Trophoblast cell (in vitro differentiated cells and primary cell): Measurements from ENCODE around the gene POMT2.

Source experiments
- DNase-seq, 2 donors: peaks; one replicate each; pipeline ENCODE4 v3.0.0-alpha.2; 2016
- H2AFZ ChIP-seq: 2 replicates; pipeline ENCODE4 v1.6.1; 2013; ENCODE audit warnings: low read length, moderate library complexity, mild to moderate bottlenecking; ENCODE audit not compliant: insufficient read depth, poor library complexity
- H2AK5ac ChIP-seq: 2 replicates; pipeline ENCODE4 v1.6.1; 2013; ENCODE audit warnings: mild to moderate bottlenecking, low read length
- H2BK120ac ChIP-seq: 2 replicates; pipeline ENCODE4 v1.6.1; 2013; ENCODE audit warnings: low read length, mild to moderate bottlenecking, moderate library complexity; ENCODE audit not compliant: insufficient read depth, poor library complexity
- H2BK12ac ChIP-seq: 2 replicates; pipeline ENCODE4 v1.6.1; 2013; ENCODE audit warnings: mild to moderate bottlenecking, low read length, moderate library complexity
- H2BK5ac ChIP-seq: 2 replicates; pipeline ENCODE4 v1.6.1; 2013; ENCODE audit warnings: low read length, low read depth, moderate library complexity, mild to moderate bottlenecking; ENCODE audit not compliant: poor library complexity
- H3K14ac ChIP-seq: 2 replicates; pipeline ENCODE4 v1.6.1; 2013; ENCODE audit warnings: mild to moderate bottlenecking, low read length
- H3K18ac ChIP-seq: 2 replicates; pipeline ENCODE4 v1.6.1; 2013; ENCODE audit warnings: mild to moderate bottlenecking, low read length
- H3K23ac ChIP-seq: 2 replicates; pipeline ENCODE4 v1.6.1; 2013; ENCODE audit warnings: low read length
- H3K27ac ChIP-seq: 2 replicates; pipeline ENCODE4 v1.5.1; 2013; ENCODE audit warnings: low read depth, mild to moderate bottlenecking, inconsistent platforms, low read length, moderate library complexity
- H3K27me3 ChIP-seq: 2 replicates; pipeline ENCODE4 v1.6.1; 2013; ENCODE audit warnings: inconsistent platforms, mild to moderate bottlenecking, low read length, moderate library complexity; ENCODE audit not compliant: insufficient read depth
- H3K36me3 ChIP-seq, 2 experiments: 1 replicate in 1 of 2; 2 replicates in 1 of 2; pipeline ENCODE4 v1.6.1; 2013; ENCODE audit warnings: low read length in 2 of 2, mild to moderate bottlenecking in 2 of 2, moderate library complexity in 1 of 2; ENCODE audit not compliant: insufficient read depth in 2 of 2, control insufficient read depth in 1 of 2
- H3K4ac ChIP-seq: 2 replicates; pipeline ENCODE4 v1.6.1; 2013; ENCODE audit warnings: low read depth, mild to moderate bottlenecking, low read length, moderate library complexity
- H3K4me1 ChIP-seq, 2 experiments: 1 replicate in 1 of 2; 2 replicates in 1 of 2; pipeline ENCODE4 v1.6.1; 2013; ENCODE audit warnings: low read length in 2 of 2, mild to moderate bottlenecking in 2 of 2, moderate library complexity in 1 of 2; ENCODE audit not compliant: insufficient read depth in 2 of 2, control insufficient read depth in 1 of 2
- H3K4me2 ChIP-seq: 2 replicates; pipeline ENCODE4 v1.6.1; 2013; ENCODE audit warnings: inconsistent platforms, mild to moderate bottlenecking, low read length, moderate library complexity
- H3K4me3 ChIP-seq: 2 replicates; pipeline ENCODE4 v1.5.1; 2013; ENCODE audit warnings: mild to moderate bottlenecking, low read depth, low read length, inconsistent platforms
- H3K79me1 ChIP-seq: one replicate; pipeline ENCODE4 v1.6.1; 2013; ENCODE audit warnings: low read length
- H3K79me2 ChIP-seq: 2 replicates; pipeline ENCODE4 v1.6.1; 2013; ENCODE audit warnings: low read length, mild to moderate bottlenecking; ENCODE audit not compliant: control insufficient read depth, insufficient read depth, poor library complexity
- H3K9ac ChIP-seq: 2 replicates; pipeline ENCODE4 v1.6.1; 2013; ENCODE audit warnings: mild to moderate bottlenecking, low read length
- H3K9me3 ChIP-seq: 2 replicates; pipeline ENCODE4 v1.6.1; 2013; ENCODE audit warnings: low read depth, mild to moderate bottlenecking, control low read depth, inconsistent platforms, low read length; ENCODE audit not compliant: insufficient read depth
- H4K12ac ChIP-seq: 2 replicates; pipeline ENCODE4 v1.6.1; 2013; ENCODE audit warnings: low read depth, mild to moderate bottlenecking, low read length, moderate library complexity
- H4K8ac ChIP-seq: 2 replicates; pipeline ENCODE4 v1.6.1; 2013; ENCODE audit warnings: low read depth, mild to moderate bottlenecking, low read length, moderate library complexity
- H4K91ac ChIP-seq: one replicate; pipeline ENCODE4 v1.6.1; 2013; ENCODE audit warnings: low read depth, mild to moderate bottlenecking, low read length, moderate library complexity
- WGBS: extraction: QIAGEN DNeasy Blood & Tissue Kit; methylation state at CpG from one replicate; pipeline ENCODE4 v1.1.7; 2013; ENCODE audit warnings: missing lambda C conversion rate; ENCODE audit not compliant: insufficient read length, insufficient coverage; ENCODE audit errors: extremely low coverage; 5-methylcytosine and 5-hydroxymethylcytosine counted together

Gene POMT2

DNA sequence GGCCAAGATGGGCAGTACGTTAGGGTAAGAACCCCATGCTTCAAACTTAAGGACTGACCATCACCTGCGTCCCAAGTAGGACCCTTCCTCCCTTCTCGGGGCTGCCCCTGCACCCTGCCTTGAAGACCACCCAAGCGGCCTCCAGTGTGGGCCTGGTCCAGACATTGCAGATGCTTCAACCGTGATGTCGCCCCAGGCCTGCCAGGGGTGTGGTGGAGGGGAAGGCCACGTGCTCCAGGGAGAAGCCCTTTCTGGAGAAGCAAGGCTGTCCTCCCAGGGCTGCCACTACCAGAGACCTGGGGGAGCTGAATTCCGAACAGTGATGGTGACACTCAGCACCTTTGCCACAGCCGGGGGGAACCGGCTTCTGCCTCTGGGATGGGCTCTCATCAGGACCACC lies 63.0 kb downstream of the POMT2 start:
- no peak overlapping the region for H4K91ac ChIP-seq
- no peaks in the 10 kb centered on the region for H3K79me1 ChIP-seq
- no peak overlapping the region for H2BK12ac ChIP-seq
- no peak overlapping the region for H3K14ac ChIP-seq
- no peak overlapping the region for H2BK120ac ChIP-seq
- WGBS, result no CpG with 5 or more reads among the region's 10 CpGs
- no peaks in the 10 kb centered on the region for H3K27me3 ChIP-seq
- no peaks in the 10 kb centered on the region for H3K36me3 ChIP-seq
- H2AK5ac ChIP-seq, result no peak overlapping the region
- H3K4ac ChIP-seq, result no peak overlapping the region
- H3K9ac ChIP-seq, result no peak overlapping the region
- no peak overlapping the region for H3K4me3 ChIP-seq
- H3K27ac ChIP-seq, result no peak overlapping the region
- no peaks in the 10 kb centered on the region for H3K4me1 ChIP-seq
- H4K12ac ChIP-seq, result no peak overlapping the region
- no peak overlapping the region for H3K4me2 ChIP-seq
- H3K79me2 ChIP-seq, result no peaks in the 10 kb centered on the region
- H2BK5ac ChIP-seq, result no peak overlapping the region
- H4K8ac ChIP-seq, result no peak overlapping the region
- H3K9me3 ChIP-seq, result peaks cover 2% of the 10 kb centered on the region
- no peak for DNase-seq
- no peak overlapping the region for H3K23ac ChIP-seq
- H2AFZ ChIP-seq, result no peak overlapping the region
- H3K18ac ChIP-seq, result no peak overlapping the region

DNA sequence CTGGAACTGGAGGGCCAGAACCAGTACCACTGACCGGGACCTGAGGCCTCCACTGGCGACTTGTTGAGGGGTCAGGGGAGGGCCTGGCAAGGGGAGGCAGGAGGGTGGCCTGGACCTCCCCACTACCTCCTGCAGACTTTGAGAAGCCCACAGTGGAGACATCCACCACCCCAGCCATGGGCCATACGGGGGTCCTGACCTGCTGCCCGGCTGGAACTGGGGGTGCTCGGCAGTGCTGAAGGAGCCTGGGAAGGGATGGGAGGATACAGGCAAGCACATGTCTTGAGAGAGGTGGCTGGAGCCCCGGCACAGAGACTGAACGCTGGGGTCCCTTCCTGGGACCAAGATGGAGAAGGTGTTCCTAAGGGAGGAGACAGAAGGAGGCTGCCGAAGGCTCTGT lies 64.0 kb downstream of the POMT2 start:
- H2AFZ ChIP-seq, result no peak overlapping the region
- WGBS, result no CpG with 5 or more reads among the region's 8 CpGs
- peaks cover 2% of the 10 kb centered on the region for H3K9me3 ChIP-seq
- no peak overlapping the region for H3K27ac ChIP-seq
- no peak overlapping the region for H2BK120ac ChIP-seq
- H4K12ac ChIP-seq, result no peak overlapping the region
- H2BK12ac ChIP-seq, result no peak overlapping the region
- H3K4me3 ChIP-seq, result no peak overlapping the region
- no peaks in the 10 kb centered on the region for H3K79me2 ChIP-seq
- H3K14ac ChIP-seq, result no peak overlapping the region
- H4K8ac ChIP-seq, result no peak overlapping the region
- H2BK5ac ChIP-seq, result no peak overlapping the region
- H3K4ac ChIP-seq, result no peak overlapping the region
- no peak overlapping the region for H3K23ac ChIP-seq
- H3K79me1 ChIP-seq, result no peaks in the 10 kb centered on the region
- no peak overlapping the region for H3K4me2 ChIP-seq
- no peaks in the 10 kb centered on the region for H3K27me3 ChIP-seq
- H3K9ac ChIP-seq, result no peak overlapping the region
- H2AK5ac ChIP-seq, result no peak overlapping the region
- no peak for DNase-seq
- no peaks in the 10 kb centered on the region for H3K36me3 ChIP-seq
- H3K18ac ChIP-seq, result no peak overlapping the region
- H4K91ac ChIP-seq, result no peak overlapping the region
- no peaks in the 10 kb centered on the region for H3K4me1 ChIP-seq

GRCh38 chr14:77253333-77254190 lies 67.1 kb downstream of the POMT2 start:
- H2BK12ac ChIP-seq, result no peak overlapping the region
- H3K23ac ChIP-seq, result no peak overlapping the region
- H3K14ac ChIP-seq, result no peak overlapping the region
- no peak overlapping the region for H3K27ac ChIP-seq
- H3K4me2 ChIP-seq, result no peak overlapping the region
- H4K12ac ChIP-seq, result no peak overlapping the region
- no CpG with 5 or more reads among the region's 20 CpGs for WGBS
- H3K27me3 ChIP-seq, result no peaks in the 10 kb centered on the region
- no peak for DNase-seq
- H3K36me3 ChIP-seq, result no peaks in the 10 kb centered on the region
- no peak overlapping the region for H4K91ac ChIP-seq
- H2BK5ac ChIP-seq, result no peak overlapping the region
- no peak overlapping the region for H2AK5ac ChIP-seq
- no peak overlapping the region for H2BK120ac ChIP-seq
- no peak overlapping the region for H3K4me3 ChIP-seq
- H2AFZ ChIP-seq, result no peak overlapping the region
- H3K9me3 ChIP-seq, result peaks cover 2% of the 10 kb centered on the region
- H3K4me1 ChIP-seq, result no peaks in the 10 kb centered on the region
- no peak overlapping the region for H3K9ac ChIP-seq
- no peaks in the 10 kb centered on the region for H3K79me2 ChIP-seq
- H3K79me1 ChIP-seq, result no peaks in the 10 kb centered on the region
- H3K18ac ChIP-seq, result no peak overlapping the region
- no peak overlapping the region for H4K8ac ChIP-seq
- H3K4ac ChIP-seq, result no peak overlapping the region

DNA sequence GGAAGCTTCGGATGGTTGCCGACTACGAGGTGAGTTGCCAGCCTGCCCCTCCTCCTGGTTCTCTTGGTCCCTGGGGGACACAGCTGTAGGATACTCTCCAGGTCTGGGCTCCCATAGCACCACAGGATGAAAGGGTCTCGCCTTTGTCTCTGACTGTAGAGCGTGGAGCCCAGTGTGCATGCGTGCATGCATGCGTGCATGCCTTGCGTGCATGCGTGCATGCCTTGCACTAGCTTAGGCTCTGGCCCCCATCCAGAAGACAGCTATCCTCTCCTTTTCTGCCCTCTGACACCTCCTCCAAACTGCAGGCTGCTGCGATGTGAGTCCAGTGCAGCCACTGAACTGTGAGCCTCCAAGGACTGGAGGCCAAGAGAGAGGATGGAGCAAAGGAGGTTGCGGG lies 68.8 kb downstream of the POMT2 start:
- H3K4me2 ChIP-seq, result no peak overlapping the region
- H2AK5ac ChIP-seq, result no peak overlapping the region

More for the DNA sequence above, 68.8 kb downstream of the POMT2 start:
- Histone ChIP-seq H3K79me2 (no peaks in the 10 kb centered on the region), H2BK120ac (no peak overlapping the region), H3K9me3 (no peaks in the 10 kb centered on the region), H4K8ac (no peak overlapping the region), H3K27ac (no peak overlapping the region), H3K27me3 (no peaks in the 10 kb centered on the region), H4K12ac (no peak overlapping the region), H3K23ac (no peak overlapping the region), H3K4ac (no peak overlapping the region), H3K36me3 (no peaks in the 10 kb centered on the region), H3K4me1 (no peaks in the 10 kb centered on the region), H4K91ac (no peak overlapping the region), H3K79me1 (no peaks in the 10 kb centered on the region), H3K9ac (no peak overlapping the region), H2BK12ac (no peak overlapping the region), H2BK5ac (no peak overlapping the region), H3K4me3 (no peak overlapping the region), H3K14ac (no peak overlapping the region), H3K18ac (no peak overlapping the region), H2AFZ (no peak overlapping the region)
- no peak for DNase-seq
- whole genome bisulfite sequencing, result no CpG with 5 or more reads among the region's 11 CpGs
